ENCODE results near the gene GNG4.

The GNG4 gene

DNA sequence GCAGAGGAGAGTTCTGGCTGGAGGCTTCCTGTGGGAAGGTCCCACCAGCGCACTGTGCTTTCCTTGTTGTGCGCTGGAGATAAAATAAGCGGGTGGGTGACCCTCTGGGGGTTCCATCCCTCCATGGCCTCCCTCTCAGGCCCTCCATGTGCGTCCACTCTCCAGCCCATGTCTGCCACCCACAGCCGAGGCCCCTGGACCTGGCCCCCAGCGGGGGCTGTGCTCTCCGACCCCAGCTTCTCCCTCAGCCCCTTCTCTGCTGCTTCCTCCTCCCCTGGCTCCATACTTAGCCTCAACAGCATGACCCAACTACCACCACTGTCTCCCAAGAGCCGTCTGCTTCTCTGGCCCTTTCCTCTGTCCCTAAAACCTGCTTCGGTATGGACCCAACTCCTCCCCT is 61.4 kb downstream of the GNG4 start:
- TF ChIP-seq ELF4 (IDR thresholded peaks at IDR 0.05) = no peak
- no peak for TF ChIP-seq PKNOX1 (IDR thresholded peaks at IDR 0.05)
- no peak for TF ChIP-seq LEF1 (IDR thresholded peaks at IDR 0.05; ENCODE audit: borderline replicate concordance)
- ChIA-PET CTCF (no interaction called here), POLR2A (no interaction called here)
- no peak for DNase-seq (ENCODE audit: extremely low spot score)

- ChIA-PET POLR2A (no interaction called here), CTCF (no interaction called here)
- no peak for TF ChIP-seq FOXA1 (IDR thresholded peaks at IDR 0.05)
- TF ChIP-seq ELF4 (IDR thresholded peaks at IDR 0.05) = no peak
- TF ChIP-seq BHLHE40 (IDR thresholded peaks at IDR 0.05; ENCODE audit: borderline replicate concordance) = no peak
- no peak for TF ChIP-seq L3MBTL2 (conservative IDR thresholded peaks at IDR 0.05)
- no peak for TF ChIP-seq FOXK2 (IDR thresholded peaks at IDR 0.05)
- TF ChIP-seq TARDBP (IDR thresholded peaks at IDR 0.05) = no peak
- TF ChIP-seq LEF1 (IDR thresholded peaks at IDR 0.05; ENCODE audit: borderline replicate concordance) = no peak
- no peak for TF ChIP-seq ARNT (IDR thresholded peaks at IDR 0.05)
- TF ChIP-seq FOXM1 (IDR thresholded peaks at IDR 0.05; ENCODE audit: borderline replicate concordance) = no peak
- TF ChIP-seq HDGF (IDR thresholded peaks at IDR 0.05; ENCODE audit: borderline replicate concordance) = no peak
- no peak for TF ChIP-seq NFRKB (IDR thresholded peaks at IDR 0.05)
- TF ChIP-seq CTBP1 (IDR thresholded peaks at IDR 0.05; ENCODE audit: borderline replicate concordance) = no peak
- DNase-seq (ENCODE audit: extremely low spot score) = no peak
These were observed 62.6 kb downstream of the GNG4 start for GRCh38 chr1:235586992-235587391.

- no peak for DNase-seq (ENCODE audit: extremely low spot score)
- TF ChIP-seq LEF1 (IDR thresholded peaks at IDR 0.05; ENCODE audit: borderline replicate concordance) (no peak), L3MBTL2 (conservative IDR thresholded peaks at IDR 0.05) (no peak), SUZ12 (IDR thresholded peaks at IDR 0.05) (no peak), FOXA1 (IDR thresholded peaks at IDR 0.05) (no peak), BHLHE40 (IDR thresholded peaks at IDR 0.05; ENCODE audit: borderline replicate concordance) (no peak), FOXK2 (IDR thresholded peaks at IDR 0.05) (no peak), ZNF384 (IDR thresholded peaks at IDR 0.05) (no peak), CTBP1 (IDR thresholded peaks at IDR 0.05; ENCODE audit: borderline replicate concordance) (no peak), NFRKB (IDR thresholded peaks at IDR 0.05) (no peak), HDGF (IDR thresholded peaks at IDR 0.05; ENCODE audit: borderline replicate concordance) (no peak), ARNT (IDR thresholded peaks at IDR 0.05) (no peak), ELF4 (IDR thresholded peaks at IDR 0.05) (no peak), PKNOX1 (IDR thresholded peaks at IDR 0.05) (no peak), FOXM1 (IDR thresholded peaks at IDR 0.05; ENCODE audit: borderline replicate concordance) (no peak), TARDBP (IDR thresholded peaks at IDR 0.05) (no peak), SP1 (IDR thresholded peaks at IDR 0.05) (no peak)
- ChIA-PET CTCF (no interaction called here), POLR2A (no interaction called here)
These were observed 63.2 kb downstream of the GNG4 start for GRCh38 chr1:235586413-235586812.

- CTCF ChIA-PET = no interaction called here
These were observed 64.6 kb downstream of the GNG4 start for GRCh38 chr1:235584973-235585372.

DNA sequence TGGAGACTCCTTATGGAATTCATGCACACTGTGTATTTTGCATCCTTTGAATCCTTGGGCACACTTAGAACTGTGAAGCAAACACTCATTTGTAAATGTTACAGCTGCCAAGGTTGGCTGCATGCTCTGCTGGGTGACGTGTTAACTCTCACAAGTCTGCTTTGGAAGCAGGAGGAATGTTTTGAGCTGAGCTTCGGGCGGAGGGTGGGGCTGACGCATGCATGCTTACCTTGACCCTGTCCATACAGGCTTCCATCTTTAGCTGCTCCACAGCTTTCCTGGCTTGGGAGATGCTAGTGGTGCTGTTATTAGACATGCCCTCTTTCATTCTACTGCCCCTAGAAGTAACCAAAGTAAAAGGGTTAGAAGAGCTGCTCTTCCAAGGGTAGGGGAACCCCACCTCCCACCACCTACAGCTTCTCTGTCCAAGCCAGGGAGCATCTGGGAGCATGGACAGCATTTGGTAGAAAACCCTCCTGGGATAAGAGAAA is 66.0 kb downstream of the GNG4 start:
- ChIA-PET CTCF (interaction anchor here (0.9 to 1.3 kb wide), 2 partner anchors 15 to 27 kb away, joined by 3 to 4 read pairs; no protein-coding TSS in a partner anchor), POLR2A (interaction anchor here (0.6 kb wide), 2 partner anchors 9 to 14 kb away, joined by 3 read pairs; no protein-coding TSS in a partner anchor)
- no peak for TF ChIP-seq NFRKB (IDR thresholded peaks at IDR 0.05)
- no peak for TF ChIP-seq ELF4 (IDR thresholded peaks at IDR 0.05)
- no peak for TF ChIP-seq SUZ12 (IDR thresholded peaks at IDR 0.05)
- no peak for TF ChIP-seq L3MBTL2 (conservative IDR thresholded peaks at IDR 0.05)
- no peak for TF ChIP-seq HDGF (IDR thresholded peaks at IDR 0.05; ENCODE audit: borderline replicate concordance)
- no peak for TF ChIP-seq ARNT (IDR thresholded peaks at IDR 0.05)
- TF ChIP-seq ZNF384 (IDR thresholded peaks at IDR 0.05) = no peak
- no peak for TF ChIP-seq FOXM1 (IDR thresholded peaks at IDR 0.05; ENCODE audit: borderline replicate concordance)
- TF ChIP-seq CTBP1 (IDR thresholded peaks at IDR 0.05; ENCODE audit: borderline replicate concordance) = no peak
- DNase-seq (ENCODE audit: extremely low spot score) = no peak

More at GRCh38 chr1:235584973-235585372, 64.6 kb downstream of the GNG4 start:
- TF ChIP-seq ZNF384 (IDR thresholded peaks at IDR 0.05) (no peak), NFRKB (IDR thresholded peaks at IDR 0.05) (no peak), TARDBP (IDR thresholded peaks at IDR 0.05) (no peak)
- no peak for DNase-seq (ENCODE audit: extremely low spot score)
- POLR2A ChIA-PET = no interaction called here

DNA sequence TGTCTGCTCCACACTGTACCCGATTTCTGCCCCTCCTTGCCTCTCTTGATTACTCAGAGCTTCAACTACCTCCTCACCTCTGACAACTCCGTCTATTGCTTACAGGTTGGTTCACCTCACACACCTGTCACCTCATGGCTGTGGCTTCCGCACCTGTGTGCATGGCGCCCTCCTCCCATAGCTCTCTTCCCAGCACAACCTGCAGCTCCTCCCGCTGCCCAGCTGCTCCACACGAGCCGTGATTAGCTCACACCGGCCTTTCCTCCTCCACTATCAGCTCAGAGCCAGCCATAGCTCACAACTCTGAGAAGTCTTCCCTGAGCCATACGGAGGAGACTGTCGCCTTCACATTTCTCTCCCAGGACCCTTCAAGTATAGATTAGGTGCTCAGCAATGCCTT is 67.5 kb downstream of the GNG4 start:
- TF ChIP-seq FOXM1 (IDR thresholded peaks at IDR 0.05; ENCODE audit: borderline replicate concordance) = no peak
- no peak for TF ChIP-seq TARDBP (IDR thresholded peaks at IDR 0.05)
- TF ChIP-seq ELF4 (IDR thresholded peaks at IDR 0.05) = no peak
- TF ChIP-seq SUZ12 (IDR thresholded peaks at IDR 0.05) = no peak
- TF ChIP-seq CTBP1 (IDR thresholded peaks at IDR 0.05; ENCODE audit: borderline replicate concordance) = no peak
- no peak for DNase-seq (ENCODE audit: extremely low spot score)
- POLR2A ChIA-PET = no interaction called here
- CTCF ChIA-PET = no interaction called here

DNA sequence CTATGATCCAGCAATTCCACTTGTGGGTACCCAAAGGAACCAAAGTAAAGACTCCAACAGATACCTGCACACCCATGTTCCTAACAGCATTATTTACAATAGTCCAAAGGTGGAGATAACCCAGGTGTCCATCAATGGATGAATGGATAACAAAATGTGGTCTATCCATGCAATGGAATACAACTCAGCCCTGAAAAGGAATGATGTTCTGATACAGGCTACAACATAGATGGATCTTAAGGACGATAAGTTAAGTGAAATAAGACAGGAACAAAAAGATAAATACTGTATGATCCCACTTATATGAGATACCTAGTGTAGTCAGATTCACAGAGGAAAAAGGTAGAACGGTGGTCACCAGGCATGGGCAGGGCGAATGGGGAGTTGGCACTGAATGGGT is 69.7 kb downstream of the GNG4 start:
- no peak for TF ChIP-seq LEF1 (IDR thresholded peaks at IDR 0.05; ENCODE audit: borderline replicate concordance)
- no peak for TF ChIP-seq PKNOX1 (IDR thresholded peaks at IDR 0.05)
- no peak for TF ChIP-seq SP1 (IDR thresholded peaks at IDR 0.05)
- no peak for TF ChIP-seq ZNF384 (IDR thresholded peaks at IDR 0.05)
- TF ChIP-seq NFRKB (IDR thresholded peaks at IDR 0.05) = no peak
- no peak for TF ChIP-seq CTBP1 (IDR thresholded peaks at IDR 0.05; ENCODE audit: borderline replicate concordance)
- no peak for TF ChIP-seq FOXK2 (IDR thresholded peaks at IDR 0.05)
- no peak for TF ChIP-seq FOXM1 (IDR thresholded peaks at IDR 0.05; ENCODE audit: borderline replicate concordance)
- no peak for TF ChIP-seq HDGF (IDR thresholded peaks at IDR 0.05; ENCODE audit: borderline replicate concordance)
- no peak for TF ChIP-seq BHLHE40 (IDR thresholded peaks at IDR 0.05; ENCODE audit: borderline replicate concordance)
- DNase-seq (ENCODE audit: extremely low spot score) = no peak
- POLR2A ChIA-PET = no interaction called here
- CTCF ChIA-PET = no interaction called here
